Glutamatergic neuron (in vitro differentiated cells): ENCODE measurements around the gene HOXD12. TPM values are rescaled to one million over a fixed set of nuclear protein-coding genes. Genes with fewer than 3 reads are reported as not detected.

Experiments used
- DNase-seq: peaks from one replicate; pipeline ENCODE4 v3.0.0; 2022
- H3K27ac Mint-ChIP-seq: one replicate; pipeline ENCODE4 v1.8.0; 2020; ENCODE audit warnings: mild to moderate bottlenecking, mixed read lengths, inconsistent platforms; ENCODE audit not compliant: unreplicated experiment
- H3K27me3 Mint-ChIP-seq: one replicate; pipeline ENCODE4 v1.8.0; 2020; ENCODE audit warnings: mild to moderate bottlenecking, moderate library complexity, mixed read lengths, inconsistent platforms; ENCODE audit not compliant: unreplicated experiment
- H3K36me3 Mint-ChIP-seq: one replicate; pipeline ENCODE4 v1.8.0; 2020; ENCODE audit warnings: mild to moderate bottlenecking, mixed read lengths, inconsistent platforms; ENCODE audit not compliant: unreplicated experiment
- H3K4me1 Mint-ChIP-seq: one replicate; pipeline ENCODE4 v1.8.0; 2020; ENCODE audit warnings: mild to moderate bottlenecking, low read depth, mixed read lengths, inconsistent platforms; ENCODE audit not compliant: unreplicated experiment
- H3K4me3 Mint-ChIP-seq: one replicate; pipeline ENCODE4 v1.8.0; 2020; ENCODE audit warnings: mild to moderate bottlenecking, mixed read lengths, inconsistent platforms; ENCODE audit not compliant: unreplicated experiment
- H3K9me3 Mint-ChIP-seq: one replicate; pipeline ENCODE4 v1.8.0; 2020; ENCODE audit warnings: mild to moderate bottlenecking, moderate library complexity, mixed read lengths, inconsistent platforms; ENCODE audit not compliant: unreplicated experiment
- CTCF ChIP-seq: fragments of 200-600 bp; sonication (generic); IDR thresholded peaks from one replicate; pipeline ENCODE4 v1.5.0; 2021; ENCODE audit not compliant: partially characterized antibody, unreplicated experiment
- total RNA-seq: library from RNA; stranded (reverse); fragmentation: NEBNext Ultra II Directional; extraction: Animal tissue kit (Norgen Biotek cat#: 25700); gene quantifications from one replicate; pipeline ENCODE4 v1.2.1, GENCODE V29; 2021; ENCODE audit not compliant: unreplicated experiment

The HOXD12 gene
- total RNA-seq, 1 donor from 2014 or later, result not detected

GRCh38 chr2:176078541-176079284, 20.9 kb upstream of the HOXD12 start:
- TF ChIP-seq CTCF, result no peak
- peaks cover 26% of the 10 kb centered on the region for H3K9me3 Mint-ChIP-seq
- H3K27me3 Mint-ChIP-seq, result peaks cover 35% of the 10 kb centered on the region
- H3K4me3 Mint-ChIP-seq, result peak overlapping the region; percentile 99
- H3K27ac Mint-ChIP-seq, result peak overlapping the region; percentile 94
- H3K4me1 Mint-ChIP-seq, result peaks cover 23% of the 10 kb centered on the region
- no peaks in the 10 kb centered on the region for H3K36me3 Mint-ChIP-seq
- no peak for DNase-seq

GRCh38 chr2:176079285-176079830, 20.2 kb upstream of the HOXD12 start:
- Mint-ChIP-seq H3K27me3 (peaks cover 37% of the 10 kb centered on the region), H3K9me3 (peaks cover 31% of the 10 kb centered on the region)

GRCh38 chr2:176079831-176080539, 19.6 kb upstream of the HOXD12 start:
- H3K27ac Mint-ChIP-seq, result no peak overlapping the region
- H3K9me3 Mint-ChIP-seq, result peaks cover 33% of the 10 kb centered on the region
- peaks cover 25% of the 10 kb centered on the region for H3K4me1 Mint-ChIP-seq
- TF ChIP-seq CTCF, result peak; percentile 99
- H3K4me3 Mint-ChIP-seq, result peak overlapping the region; percentile 99
- H3K36me3 Mint-ChIP-seq, result no peaks in the 10 kb centered on the region
- DNase-seq, result peak; percentile 94
- H3K27me3 Mint-ChIP-seq, result peaks cover 42% of the 10 kb centered on the region

More at GRCh38 chr2:176079285-176079830, 20.2 kb upstream of the HOXD12 start:
- TF ChIP-seq CTCF, result no peak
- Mint-ChIP-seq H3K4me3 (peak overlapping the region; percentile 99), H3K36me3 (no peaks in the 10 kb centered on the region), H3K4me1 (peaks cover 23% of the 10 kb centered on the region), H3K27ac (peak overlapping the region; percentile 94)
- DNase-seq, result peak; percentile 56

- Mint-ChIP-seq H3K27me3 (peaks cover 43% of the 10 kb centered on the region), H3K9me3 (peaks cover 30% of the 10 kb centered on the region), H3K4me3 (peak overlapping the region; percentile 82), H3K4me1 (peaks cover 26% of the 10 kb centered on the region), H3K27ac (no peak overlapping the region), H3K36me3 (no peaks in the 10 kb centered on the region)
- DNase-seq, result peak; percentile 56
- no peak for TF ChIP-seq CTCF
These were observed 18.8 kb upstream of the HOXD12 start for GRCh38 chr2:176080540-176081375.
